Uterus (tissue), 2 donors: ENCODE results near the gene ANKRD33B.
A peak's percentile ranks its signal among the peaks of the same experiment; 100 is the strongest.

Experiments used
- POLR2A ChIP-seq, 2 donors: fragments of 450-650 bp; IDR thresholded peaks; one replicate each; pipeline ENCODE4 v1.6.1; 2016; ENCODE audit warnings: antibody characterized with exemption in 2 of 2, mild to moderate bottlenecking in 1 of 2, moderate library complexity in 1 of 2
- TF ChIP-seq, protein P1 (sequence below), 4 experiments: fragments of 200-600 bp in 2 of 4; fragments of 450-650 bp in 2 of 4; sonication (generic) in 2 of 4; IDR thresholded peaks; one replicate each; pipeline ENCODE4 v1.5.1; 2016 to 2019; ENCODE audit warnings: antibody characterized with exemption in 4 of 4, mild to moderate bottlenecking in 2 of 4, moderate library complexity in 1 of 4

DNA sequence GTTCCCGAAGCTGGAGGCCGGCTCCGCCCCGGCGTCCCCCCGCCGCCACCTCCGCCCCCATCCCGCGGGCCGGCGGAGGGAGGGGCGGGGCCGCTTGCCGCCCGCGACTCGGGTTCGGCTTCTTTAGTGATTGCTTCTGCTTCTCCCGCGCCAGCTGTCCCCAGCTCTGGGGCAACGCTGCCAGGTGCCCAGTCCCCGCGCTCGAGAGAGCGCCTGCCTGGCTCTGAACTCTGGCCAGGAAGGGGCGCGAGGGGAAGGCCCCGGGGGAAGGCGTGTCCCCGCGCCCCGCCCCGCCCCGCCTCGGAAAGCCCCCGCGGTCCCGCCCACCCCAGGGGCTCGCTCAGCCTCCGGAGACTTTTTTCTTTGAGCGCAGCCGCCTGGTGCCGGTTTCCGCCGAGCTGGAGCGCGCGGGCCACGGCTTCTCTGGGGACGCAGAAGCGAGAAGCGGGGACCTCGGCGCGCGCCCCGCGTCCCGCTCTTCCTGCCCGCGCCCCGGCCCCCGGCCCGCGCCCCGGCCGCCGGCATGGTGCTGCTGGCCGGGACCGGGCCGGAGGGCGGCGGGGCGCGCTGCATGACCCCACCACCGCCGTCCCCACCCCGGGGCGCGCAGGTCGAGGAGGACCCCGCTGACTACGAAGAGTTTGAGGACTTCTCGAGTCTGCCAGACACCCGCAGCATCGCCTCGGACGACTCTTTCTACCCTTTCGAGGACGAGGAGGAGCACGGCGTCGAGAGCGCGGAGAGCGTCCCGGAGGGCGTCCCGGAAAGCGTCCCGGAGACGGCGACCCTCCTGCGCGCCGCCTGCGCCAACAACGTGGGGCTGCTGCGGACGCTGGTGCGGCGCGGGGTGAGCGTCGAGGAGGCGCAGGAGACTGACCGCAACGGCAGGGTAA, at the start of gene ANKRD33B:
- TF ChIP-seq POLR2A (IDR thresholded peaks at IDR 0.05) = peak; percentile 26 to 72
- TF ChIP-seq, protein P1, sequence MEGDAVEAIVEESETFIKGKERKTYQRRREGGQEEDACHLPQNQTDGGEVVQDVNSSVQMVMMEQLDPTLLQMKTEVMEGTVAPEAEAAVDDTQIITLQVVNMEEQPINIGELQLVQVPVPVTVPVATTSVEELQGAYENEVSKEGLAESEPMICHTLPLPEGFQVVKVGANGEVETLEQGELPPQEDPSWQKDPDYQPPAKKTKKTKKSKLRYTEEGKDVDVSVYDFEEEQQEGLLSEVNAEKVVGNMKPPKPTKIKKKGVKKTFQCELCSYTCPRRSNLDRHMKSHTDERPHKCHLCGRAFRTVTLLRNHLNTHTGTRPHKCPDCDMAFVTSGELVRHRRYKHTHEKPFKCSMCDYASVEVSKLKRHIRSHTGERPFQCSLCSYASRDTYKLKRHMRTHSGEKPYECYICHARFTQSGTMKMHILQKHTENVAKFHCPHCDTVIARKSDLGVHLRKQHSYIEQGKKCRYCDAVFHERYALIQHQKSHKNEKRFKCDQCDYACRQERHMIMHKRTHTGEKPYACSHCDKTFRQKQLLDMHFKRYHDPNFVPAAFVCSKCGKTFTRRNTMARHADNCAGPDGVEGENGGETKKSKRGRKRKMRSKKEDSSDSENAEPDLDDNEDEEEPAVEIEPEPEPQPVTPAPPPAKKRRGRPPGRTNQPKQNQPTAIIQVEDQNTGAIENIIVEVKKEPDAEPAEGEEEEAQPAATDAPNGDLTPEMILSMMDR (IDR thresholded peaks at IDR 0.05) = no peak
